ENCODE measurements around the gene FSIP2.

- TF ChIP-seq EZH2phosphoT487 (IDR thresholded peaks at IDR 0.05; ENCODE audit: low read length), result no peak
- TF ChIP-seq EZH2 (optimal IDR thresholded peaks at IDR 0.05; ENCODE audit: low read depth, low read length), result no peak
- no peak for TF ChIP-seq CTCF (IDR thresholded peaks at IDR 0.05; ENCODE audit: low read length)
These were observed 42.3 kb downstream of the FSIP2 start for GRCh38 chr2:185780890-185781289.
